WTC11 (cell line): ENCODE data around the gene THEM5.
A peak's percentile ranks its signal among the peaks of the same experiment; 100 is the strongest.

Experiments
- CREM ChIP-seq: sonication (generic); formaldehyde crosslinking; IDR thresholded peaks from 2 replicates; pipeline ENCODE4 v1.8.1; 2022; ENCODE audit warnings: mild to moderate bottlenecking, missing genetic modification reagents, moderate library complexity
- CTCF ChIP-seq: fragments of 200-600 bp; IDR thresholded peaks from 2 replicates; pipeline ENCODE4 v1.8.0; 2022; ENCODE audit warnings: antibody characterized with exemption
- E2F4 ChIP-seq: sonication (generic); formaldehyde crosslinking; IDR thresholded peaks from 2 replicates; pipeline ENCODE4 v1.8.1; 2022; ENCODE audit warnings: low read depth, mild to moderate bottlenecking, moderate library complexity, missing genetic modification reagents, borderline replicate concordance
- ERG ChIP-seq: fragments of 250-450 bp; sonication (Bioruptor Pico); IDR thresholded peaks from 2 replicates; pipeline ENCODE4 v1.8.0; 2021; ENCODE audit warnings: mild to moderate bottlenecking
- FOXP4 ChIP-seq: sonication (generic); formaldehyde crosslinking; IDR thresholded peaks from 2 replicates; pipeline ENCODE4 v1.8.0; 2022; ENCODE audit warnings: mild to moderate bottlenecking, missing genetic modification reagents
- GABPB1 ChIP-seq: sonication (generic); formaldehyde crosslinking; IDR thresholded peaks from 2 replicates; pipeline ENCODE4 v1.8.1; 2023; ENCODE audit warnings: mild to moderate bottlenecking, missing genetic modification reagents
- IRF1 ChIP-seq: sonication (generic); formaldehyde crosslinking; IDR thresholded peaks from 2 replicates; pipeline ENCODE4 v1.8.0; 2023; ENCODE audit warnings: missing genetic modification reagents
- JUN ChIP-seq: sonication (generic); formaldehyde crosslinking; IDR thresholded peaks from 2 replicates; pipeline ENCODE4 v1.8.0; 2023; ENCODE audit warnings: mild to moderate bottlenecking, missing genetic modification reagents
- NR3C1 ChIP-seq: sonication (generic); formaldehyde crosslinking; conservative IDR thresholded peaks from 2 replicates; pipeline ENCODE4 v1.8.1; 2023; ENCODE audit warnings: low read depth, mild to moderate bottlenecking, missing genetic modification reagents
- PRDM15 ChIP-seq: sonication (generic); formaldehyde crosslinking; IDR thresholded peaks from 2 replicates; pipeline ENCODE4 v1.8.0; 2022; ENCODE audit warnings: missing genetic modification reagents
- TCF7 ChIP-seq: sonication (generic); formaldehyde crosslinking; IDR thresholded peaks from 2 replicates; pipeline ENCODE4 v1.8.0; 2022; ENCODE audit warnings: mild to moderate bottlenecking, low read depth, missing genetic modification reagents, moderate library complexity
- TEAD4 ChIP-seq: sonication (generic); formaldehyde crosslinking; IDR thresholded peaks from 2 replicates; pipeline ENCODE4 v1.8.0; 2022; ENCODE audit warnings: mild to moderate bottlenecking, missing genetic modification reagents
- ZNF512 ChIP-seq: sonication (generic); formaldehyde crosslinking; IDR thresholded peaks from 2 replicates; pipeline ENCODE4 v1.8.1; 2022; ENCODE audit warnings: missing genetic modification reagents, borderline replicate concordance

GRCh38 chr1:151888972-151889570, 35.6 kb upstream of the THEM5 start:
- TF ChIP-seq PRDM15 (CRISPR knock-in tag) (no peak), CTCF (0 out of 2 replicates have a peak, but pooled peaks have one; percentile 36), ZNF512 (CRISPR knock-in tag) (no peak), CREM (no peak), TEAD4 (no peak), E2F4 (CRISPR knock-in tag) (no peak), NR3C1 (CRISPR knock-in tag) (no peak), IRF1 (CRISPR knock-in tag) (no peak), FOXP4 (no peak), ERG (CRISPR knock-in tag) (no peak), GABPB1 (CRISPR knock-in tag) (no peak), TCF7 (CRISPR knock-in tag) (no peak), JUN (CRISPR knock-in tag) (no peak)
